ENCODE data around the gene KCNG3.
A peak's percentile ranks its signal among the peaks of the same experiment; 100 is the strongest.
"Not testable (repeated sequence)": the region's sequence is repeated elsewhere in the genome, so short reads cannot be mapped to it uniquely, and the experiment has no call there.

Gene KCNG3

GRCh38 chr2:42424033-42424432 lies 69.7 kb downstream of the KCNG3 start:
- H3K27me3 ChIP-seq (replicated peaks; ENCODE audit: control insufficient read depth, insufficient read depth, low read length), result no peaks in the 10 kb centered on the region
- H3K4me1 ChIP-seq (ENCODE audit: control insufficient read depth, insufficient read depth, low read length), result peaks cover 38% of the 10 kb centered on the region
- DNase-seq (ENCODE audit: low read depth), result peak; percentile 67

GRCh38 chr2:42421601-42422239 lies 72.1 kb downstream of the KCNG3 start:
- peak; percentile 24 for DNase-seq (ENCODE audit: low read depth)
- Histone ChIP-seq H3K36me3 (ENCODE audit: control insufficient read depth, insufficient read depth, low read length, severe bottlenecking) (no peaks in the 10 kb centered on the region), H3K4me3 (ENCODE audit: low read length) (no peak overlapping the region), H3K27me3 (replicated peaks; ENCODE audit: control insufficient read depth, insufficient read depth, low read length) (no peaks in the 10 kb centered on the region), H3K4me1 (ENCODE audit: control insufficient read depth, insufficient read depth, low read length) (peaks cover 38% of the 10 kb centered on the region), H3K9me3 (ENCODE audit: control insufficient read depth, low read length) (no peaks in the 10 kb centered on the region), H3K9ac (ENCODE audit: low read length) (no peak overlapping the region)

More at GRCh38 chr2:42424033-42424432, 69.7 kb downstream of the KCNG3 start:
- H3K4me3 ChIP-seq (ENCODE audit: low read length), result peak overlapping the region; percentile 14
- H3K36me3 ChIP-seq (ENCODE audit: control insufficient read depth, insufficient read depth, low read length, severe bottlenecking), result no peaks in the 10 kb centered on the region
- no peak overlapping the region for H3K9ac ChIP-seq (ENCODE audit: low read length)
- H3K9me3 ChIP-seq (ENCODE audit: control insufficient read depth, low read length), result no peaks in the 10 kb centered on the region

- H3K9ac ChIP-seq (ENCODE audit: low read length), result no peak overlapping the region
Measured at GRCh38 chr2:42421157-42421485, 72.7 kb downstream of the KCNG3 start.

GRCh38 chr2:42414648-42415047 lies 79.1 kb downstream of the KCNG3 start:
- Histone ChIP-seq H3K4me3 (ENCODE audit: low read length) (no peak overlapping the region), H3K4me1 (ENCODE audit: control insufficient read depth, insufficient read depth, low read length) (no peaks in the 10 kb centered on the region), H3K27me3 (replicated peaks; ENCODE audit: control insufficient read depth, insufficient read depth, low read length) (no peaks in the 10 kb centered on the region), H3K9me3 (ENCODE audit: control insufficient read depth, low read length) (peaks cover 22% of the 10 kb centered on the region), H3K9ac (ENCODE audit: low read length) (no peak overlapping the region), H3K36me3 (ENCODE audit: control insufficient read depth, insufficient read depth, low read length, severe bottlenecking) (no peaks in the 10 kb centered on the region)
- DNase-seq (ENCODE audit: low read depth), result no peak

More at GRCh38 chr2:42421157-42421485, 72.7 kb downstream of the KCNG3 start:
- H3K4me3 ChIP-seq (ENCODE audit: low read length), result peak overlapping the region; percentile 8
- no peaks in the 10 kb centered on the region for H3K9me3 ChIP-seq (ENCODE audit: control insufficient read depth, low read length)
- no peak for DNase-seq (ENCODE audit: low read depth)
- no peaks in the 10 kb centered on the region for H3K36me3 ChIP-seq (ENCODE audit: control insufficient read depth, insufficient read depth, low read length, severe bottlenecking)
- peaks cover 38% of the 10 kb centered on the region for H3K4me1 ChIP-seq (ENCODE audit: control insufficient read depth, insufficient read depth, low read length)
- no peaks in the 10 kb centered on the region for H3K27me3 ChIP-seq (replicated peaks; ENCODE audit: control insufficient read depth, insufficient read depth, low read length)

GRCh38 chr2:42414158-42414557 lies 79.6 kb downstream of the KCNG3 start:
- no peaks in the 10 kb centered on the region for H3K27me3 ChIP-seq (replicated peaks; ENCODE audit: control insufficient read depth, insufficient read depth, low read length)

GRCh38 chr2:42410742-42411514 lies 82.9 kb downstream of the KCNG3 start:
- Histone ChIP-seq H3K4me1 (ENCODE audit: control insufficient read depth, insufficient read depth, low read length) (no peaks in the 10 kb centered on the region), H3K4me3 (ENCODE audit: low read length) (no peak overlapping the region), H3K9me3 (ENCODE audit: control insufficient read depth, low read length) (peaks cover 22% of the 10 kb centered on the region), H3K27me3 (replicated peaks; ENCODE audit: control insufficient read depth, insufficient read depth, low read length) (no peaks in the 10 kb centered on the region), H3K36me3 (ENCODE audit: control insufficient read depth, insufficient read depth, low read length, severe bottlenecking) (no peaks in the 10 kb centered on the region), H3K9ac (ENCODE audit: low read length) (no peak overlapping the region)
- DNase-seq (ENCODE audit: low read depth), result no peak

More at GRCh38 chr2:42414158-42414557, 79.6 kb downstream of the KCNG3 start:
- no peak overlapping the region for H3K9ac ChIP-seq (ENCODE audit: low read length)
- no peak overlapping the region for H3K4me3 ChIP-seq (ENCODE audit: low read length)
- H3K4me1 ChIP-seq (ENCODE audit: control insufficient read depth, insufficient read depth, low read length), result no peaks in the 10 kb centered on the region
- H3K9me3 ChIP-seq (ENCODE audit: control insufficient read depth, low read length), result peaks cover 22% of the 10 kb centered on the region
- no peak for DNase-seq (ENCODE audit: low read depth)
- H3K36me3 ChIP-seq (ENCODE audit: control insufficient read depth, insufficient read depth, low read length, severe bottlenecking), result no peaks in the 10 kb centered on the region

- no peaks in the 10 kb centered on the region for H3K36me3 ChIP-seq (ENCODE audit: control insufficient read depth, insufficient read depth, low read length, severe bottlenecking)
- H3K4me3 ChIP-seq (ENCODE audit: low read length), result no peak overlapping the region
- H3K4me1 ChIP-seq (ENCODE audit: control insufficient read depth, insufficient read depth, low read length), result no peaks in the 10 kb centered on the region
- no peaks in the 10 kb centered on the region for H3K9me3 ChIP-seq (ENCODE audit: control insufficient read depth, low read length)
- H3K9ac ChIP-seq (ENCODE audit: low read length), result no peak overlapping the region
- no peak for DNase-seq (ENCODE audit: low read depth)
- peaks cover 5% of the 10 kb centered on the region for H3K27me3 ChIP-seq (replicated peaks; ENCODE audit: control insufficient read depth, insufficient read depth, low read length)
Measured at GRCh38 chr2:42408009-42408408, 85.8 kb downstream of the KCNG3 start.

GRCh38 chr2:42407476-42407875 lies 86.3 kb downstream of the KCNG3 start:
- peaks cover 5% of the 10 kb centered on the region for H3K27me3 ChIP-seq (replicated peaks; ENCODE audit: control insufficient read depth, insufficient read depth, low read length)
- no peak overlapping the region for H3K4me3 ChIP-seq (ENCODE audit: low read length)
- no peaks in the 10 kb centered on the region for H3K4me1 ChIP-seq (ENCODE audit: control insufficient read depth, insufficient read depth, low read length)
- no peak overlapping the region for H3K9ac ChIP-seq (ENCODE audit: low read length)
- H3K36me3 ChIP-seq (ENCODE audit: control insufficient read depth, insufficient read depth, low read length, severe bottlenecking), result no peaks in the 10 kb centered on the region
- DNase-seq (ENCODE audit: low read depth), result no peak
- no peaks in the 10 kb centered on the region for H3K9me3 ChIP-seq (ENCODE audit: control insufficient read depth, low read length)

- peaks cover 6% of the 10 kb centered on the region for H3K9me3 ChIP-seq (ENCODE audit: control insufficient read depth, low read length)
- DNase-seq (ENCODE audit: low read depth), result no peak
- no peaks in the 10 kb centered on the region for H3K4me1 ChIP-seq (ENCODE audit: control insufficient read depth, insufficient read depth, low read length)
- H3K36me3 ChIP-seq (ENCODE audit: control insufficient read depth, insufficient read depth, low read length, severe bottlenecking), result no peaks in the 10 kb centered on the region
- H3K9ac ChIP-seq (ENCODE audit: low read length), result no peak overlapping the region
- H3K4me3 ChIP-seq (ENCODE audit: low read length), result no peak overlapping the region
- H3K27me3 ChIP-seq (replicated peaks; ENCODE audit: control insufficient read depth, insufficient read depth, low read length), result peaks cover 11% of the 10 kb centered on the region
Measured at GRCh38 chr2:42404676-42405075, 89.1 kb downstream of the KCNG3 start.

GRCh38 chr2:42401773-42402172 lies 92.0 kb downstream of the KCNG3 start:
- Histone ChIP-seq H3K36me3 (ENCODE audit: control insufficient read depth, insufficient read depth, low read length, severe bottlenecking) (no peaks in the 10 kb centered on the region), H3K27me3 (replicated peaks; ENCODE audit: control insufficient read depth, insufficient read depth, low read length) (peaks cover 13% of the 10 kb centered on the region), H3K9ac (ENCODE audit: low read length) (no peak overlapping the region), H3K9me3 (ENCODE audit: control insufficient read depth, low read length) (peaks cover 6% of the 10 kb centered on the region), H3K4me1 (ENCODE audit: control insufficient read depth, insufficient read depth, low read length) (no peaks in the 10 kb centered on the region), H3K4me3 (ENCODE audit: low read length) (no peak overlapping the region)
- no peak for DNase-seq (ENCODE audit: low read depth)

GRCh38 chr2:42398052-42398451 lies 95.7 kb downstream of the KCNG3 start:
- not testable (repeated sequence) for DNase-seq (ENCODE audit: low read depth); H3K9ac ChIP-seq (ENCODE audit: low read length); H3K36me3 ChIP-seq (ENCODE audit: control insufficient read depth, insufficient read depth, low read length, severe bottlenecking); H3K4me1 ChIP-seq (ENCODE audit: control insufficient read depth, insufficient read depth, low read length); H3K9me3 ChIP-seq (ENCODE audit: control insufficient read depth, low read length); H3K4me3 ChIP-seq (ENCODE audit: low read length)
- H3K27me3 ChIP-seq (replicated peaks; ENCODE audit: control insufficient read depth, insufficient read depth, low read length), result peaks cover 16% of the 10 kb centered on the region

Data from adipocyte (in vitro differentiated cells).